ENCODE data around the gene WWOX.

Gene WWOX

GRCh38 chr16:78982096-78982744 lies 882.8 kb downstream of the WWOX start:
- Histone ChIP-seq H3K9me3 (ENCODE audit: control insufficient read depth, low read length) (no peaks in the 10 kb centered on the region), H3K9ac (ENCODE audit: low read length) (no peak overlapping the region), H3K27me3 (ENCODE audit: control insufficient read depth, insufficient read depth, low read length) (no peaks in the 10 kb centered on the region), H3K36me3 (ENCODE audit: control insufficient read depth, insufficient read depth, low read length) (no peaks in the 10 kb centered on the region), H3K4me1 (ENCODE audit: control insufficient read depth, insufficient read depth, low read length) (no peaks in the 10 kb centered on the region), H3K4me3 (ENCODE audit: low read length) (no peak overlapping the region)

- Histone ChIP-seq H3K36me3 (ENCODE audit: control insufficient read depth, insufficient read depth, low read length) (no peaks in the 10 kb centered on the region), H3K4me1 (ENCODE audit: control insufficient read depth, insufficient read depth, low read length) (no peaks in the 10 kb centered on the region), H3K9ac (ENCODE audit: low read length) (no peak overlapping the region), H3K4me3 (ENCODE audit: low read length) (no peak overlapping the region), H3K27me3 (ENCODE audit: control insufficient read depth, insufficient read depth, low read length) (no peaks in the 10 kb centered on the region), H3K9me3 (ENCODE audit: control insufficient read depth, low read length) (no peaks in the 10 kb centered on the region)
Measured at GRCh38 chr16:78984324-78984723, 884.9 kb downstream of the WWOX start.

- Histone ChIP-seq H3K4me3 (ENCODE audit: low read length) (no peak overlapping the region), H3K36me3 (ENCODE audit: control insufficient read depth, insufficient read depth, low read length) (no peaks in the 10 kb centered on the region), H3K9ac (ENCODE audit: low read length) (no peak overlapping the region), H3K4me1 (ENCODE audit: control insufficient read depth, insufficient read depth, low read length) (no peaks in the 10 kb centered on the region), H3K9me3 (ENCODE audit: control insufficient read depth, low read length) (no peaks in the 10 kb centered on the region), H3K27me3 (ENCODE audit: control insufficient read depth, insufficient read depth, low read length) (no peaks in the 10 kb centered on the region)
Measured at GRCh38 chr16:78984887-78985464, 885.5 kb downstream of the WWOX start.

- no peaks in the 10 kb centered on the region for H3K4me1 ChIP-seq (ENCODE audit: control insufficient read depth, insufficient read depth, low read length)
- H3K9ac ChIP-seq (ENCODE audit: low read length), result no peak overlapping the region
- no peak overlapping the region for H3K4me3 ChIP-seq (ENCODE audit: low read length)
- no peaks in the 10 kb centered on the region for H3K36me3 ChIP-seq (ENCODE audit: control insufficient read depth, insufficient read depth, low read length)
- H3K9me3 ChIP-seq (ENCODE audit: control insufficient read depth, low read length), result no peaks in the 10 kb centered on the region
- H3K27me3 ChIP-seq (ENCODE audit: control insufficient read depth, insufficient read depth, low read length), result no peaks in the 10 kb centered on the region
Measured at GRCh38 chr16:78985716-78986605, 886.5 kb downstream of the WWOX start.

GRCh38 chr16:78987666-78988065 lies 888.2 kb downstream of the WWOX start:
- no peaks in the 10 kb centered on the region for H3K36me3 ChIP-seq (ENCODE audit: control insufficient read depth, insufficient read depth, low read length)
- no peaks in the 10 kb centered on the region for H3K9me3 ChIP-seq (ENCODE audit: control insufficient read depth, low read length)
- no peaks in the 10 kb centered on the region for H3K27me3 ChIP-seq (ENCODE audit: control insufficient read depth, insufficient read depth, low read length)
- H3K4me1 ChIP-seq (ENCODE audit: control insufficient read depth, insufficient read depth, low read length), result no peaks in the 10 kb centered on the region
- no peak overlapping the region for H3K4me3 ChIP-seq (ENCODE audit: low read length)
- H3K9ac ChIP-seq (ENCODE audit: low read length), result no peak overlapping the region

- H3K4me3 ChIP-seq (ENCODE audit: low read length), result no peak overlapping the region
- H3K9me3 ChIP-seq (ENCODE audit: control insufficient read depth, low read length), result no peaks in the 10 kb centered on the region
- no peaks in the 10 kb centered on the region for H3K4me1 ChIP-seq (ENCODE audit: control insufficient read depth, insufficient read depth, low read length)
- no peaks in the 10 kb centered on the region for H3K27me3 ChIP-seq (ENCODE audit: control insufficient read depth, insufficient read depth, low read length)
- H3K9ac ChIP-seq (ENCODE audit: low read length), result no peak overlapping the region
- H3K36me3 ChIP-seq (ENCODE audit: control insufficient read depth, insufficient read depth, low read length), result no peaks in the 10 kb centered on the region
Measured at GRCh38 chr16:78988361-78988969, 889.0 kb downstream of the WWOX start.

GRCh38 chr16:78990309-78990701 lies 890.9 kb downstream of the WWOX start:
- no peak overlapping the region for H3K9ac ChIP-seq (ENCODE audit: low read length)
- H3K4me1 ChIP-seq (ENCODE audit: control insufficient read depth, insufficient read depth, low read length), result no peaks in the 10 kb centered on the region

GRCh38 chr16:78992001-78992400 lies 892.5 kb downstream of the WWOX start:
- Histone ChIP-seq H3K36me3 (ENCODE audit: control insufficient read depth, insufficient read depth, low read length) (no peaks in the 10 kb centered on the region), H3K4me1 (ENCODE audit: control insufficient read depth, insufficient read depth, low read length) (no peaks in the 10 kb centered on the region), H3K9me3 (ENCODE audit: control insufficient read depth, low read length) (no peaks in the 10 kb centered on the region), H3K9ac (ENCODE audit: low read length) (no peak overlapping the region), H3K4me3 (ENCODE audit: low read length) (no peak overlapping the region), H3K27me3 (ENCODE audit: control insufficient read depth, insufficient read depth, low read length) (no peaks in the 10 kb centered on the region)

More at GRCh38 chr16:78990309-78990701, 890.9 kb downstream of the WWOX start:
- Histone ChIP-seq H3K9me3 (ENCODE audit: control insufficient read depth, low read length) (no peaks in the 10 kb centered on the region), H3K27me3 (ENCODE audit: control insufficient read depth, insufficient read depth, low read length) (no peaks in the 10 kb centered on the region), H3K4me3 (ENCODE audit: low read length) (no peak overlapping the region), H3K36me3 (ENCODE audit: control insufficient read depth, insufficient read depth, low read length) (no peaks in the 10 kb centered on the region)

- H3K9me3 ChIP-seq (ENCODE audit: control insufficient read depth, low read length), result no peaks in the 10 kb centered on the region
- H3K36me3 ChIP-seq (ENCODE audit: control insufficient read depth, insufficient read depth, low read length), result no peaks in the 10 kb centered on the region
- H3K4me3 ChIP-seq (ENCODE audit: low read length), result no peak overlapping the region
- H3K9ac ChIP-seq (ENCODE audit: low read length), result no peak overlapping the region
- H3K27me3 ChIP-seq (ENCODE audit: control insufficient read depth, insufficient read depth, low read length), result no peaks in the 10 kb centered on the region
- no peaks in the 10 kb centered on the region for H3K4me1 ChIP-seq (ENCODE audit: control insufficient read depth, insufficient read depth, low read length)
Measured at GRCh38 chr16:78993346-78993745, 893.9 kb downstream of the WWOX start.

GRCh38 chr16:78994135-78994745 lies 894.8 kb downstream of the WWOX start:
- Histone ChIP-seq H3K9me3 (ENCODE audit: control insufficient read depth, low read length) (no peaks in the 10 kb centered on the region), H3K36me3 (ENCODE audit: control insufficient read depth, insufficient read depth, low read length) (no peaks in the 10 kb centered on the region), H3K4me1 (ENCODE audit: control insufficient read depth, insufficient read depth, low read length) (no peaks in the 10 kb centered on the region), H3K4me3 (ENCODE audit: low read length) (no peak overlapping the region), H3K9ac (ENCODE audit: low read length) (no peak overlapping the region), H3K27me3 (ENCODE audit: control insufficient read depth, insufficient read depth, low read length) (no peaks in the 10 kb centered on the region)

GRCh38 chr16:78995441-78995840 lies 896.0 kb downstream of the WWOX start:
- Histone ChIP-seq H3K4me3 (ENCODE audit: low read length) (no peak overlapping the region), H3K36me3 (ENCODE audit: control insufficient read depth, insufficient read depth, low read length) (no peaks in the 10 kb centered on the region), H3K27me3 (ENCODE audit: control insufficient read depth, insufficient read depth, low read length) (no peaks in the 10 kb centered on the region), H3K9ac (ENCODE audit: low read length) (no peak overlapping the region), H3K4me1 (ENCODE audit: control insufficient read depth, insufficient read depth, low read length) (no peaks in the 10 kb centered on the region), H3K9me3 (ENCODE audit: control insufficient read depth, low read length) (no peaks in the 10 kb centered on the region)

All from mucosa of stomach (tissue), 1 donor.